Measurements from ENCODE around the gene BCAR1. TPM values are rescaled to one million over a fixed set of nuclear protein-coding genes. Genes with fewer than 3 reads are reported as not detected.

Gene BCAR1
- total and polyA plus RNA-seq, 3 donors from 2014 or later: 83.8 to 201 (median 139) TPM

DNA sequence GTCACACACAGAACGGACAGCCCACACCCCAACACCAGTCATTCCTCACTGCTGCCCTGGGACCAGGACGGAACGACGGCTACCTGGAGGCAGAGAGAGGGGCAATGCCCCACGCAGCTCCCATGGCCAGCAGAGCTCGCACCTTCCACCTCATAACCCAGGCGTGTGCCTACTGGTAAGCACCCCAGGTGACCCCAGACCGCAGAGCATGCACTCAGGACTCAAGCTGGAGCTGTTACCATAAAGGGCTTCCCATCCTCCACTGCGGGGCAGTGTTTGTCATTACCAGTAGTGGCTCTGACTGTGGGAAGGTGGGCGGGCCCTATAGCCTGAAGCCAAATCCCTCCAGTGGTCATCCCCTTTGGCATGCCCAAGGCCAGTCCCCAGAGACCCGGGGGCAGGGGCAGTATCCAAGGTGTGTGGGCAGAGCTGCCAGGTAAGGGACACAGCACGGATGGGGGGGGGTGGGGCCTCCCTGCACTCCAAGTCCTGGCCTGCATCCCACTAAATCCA lies 4.7 kb upstream of the BCAR1 start:
- peak overlapping the region; percentile 73 to 90 for H3K27ac ChIP-seq
- DNase-seq: no peak
- intact Hi-C loops (cut with DNase I; ENCODE audit: low total_unique reads): no loop called here
- no peaks in the 10 kb centered on the region for H3K9me3 ChIP-seq
- no peaks in the 10 kb centered on the region for H3K27me3 ChIP-seq
- 66 to 75% methylated on average over 7 to 12 of the region's 12 CpGs for WGBS, 2 donors
- TF ChIP-seq, protein P1, sequence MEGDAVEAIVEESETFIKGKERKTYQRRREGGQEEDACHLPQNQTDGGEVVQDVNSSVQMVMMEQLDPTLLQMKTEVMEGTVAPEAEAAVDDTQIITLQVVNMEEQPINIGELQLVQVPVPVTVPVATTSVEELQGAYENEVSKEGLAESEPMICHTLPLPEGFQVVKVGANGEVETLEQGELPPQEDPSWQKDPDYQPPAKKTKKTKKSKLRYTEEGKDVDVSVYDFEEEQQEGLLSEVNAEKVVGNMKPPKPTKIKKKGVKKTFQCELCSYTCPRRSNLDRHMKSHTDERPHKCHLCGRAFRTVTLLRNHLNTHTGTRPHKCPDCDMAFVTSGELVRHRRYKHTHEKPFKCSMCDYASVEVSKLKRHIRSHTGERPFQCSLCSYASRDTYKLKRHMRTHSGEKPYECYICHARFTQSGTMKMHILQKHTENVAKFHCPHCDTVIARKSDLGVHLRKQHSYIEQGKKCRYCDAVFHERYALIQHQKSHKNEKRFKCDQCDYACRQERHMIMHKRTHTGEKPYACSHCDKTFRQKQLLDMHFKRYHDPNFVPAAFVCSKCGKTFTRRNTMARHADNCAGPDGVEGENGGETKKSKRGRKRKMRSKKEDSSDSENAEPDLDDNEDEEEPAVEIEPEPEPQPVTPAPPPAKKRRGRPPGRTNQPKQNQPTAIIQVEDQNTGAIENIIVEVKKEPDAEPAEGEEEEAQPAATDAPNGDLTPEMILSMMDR (IDR thresholded peaks at IDR 0.05): no peak
- no peak for TF ChIP-seq POLR2A (IDR thresholded peaks at IDR 0.05)
- peaks cover 78% of the 10 kb centered on the region for H3K4me1 ChIP-seq
- no peak overlapping the region for H3K4me3 ChIP-seq
- H3K36me3 ChIP-seq (ENCODE audit: low read depth, missing control alignments): no peaks in the 10 kb centered on the region

- H3K27me3 ChIP-seq: no peaks in the 10 kb centered on the region
- TF ChIP-seq POLR2A (IDR thresholded peaks at IDR 0.05): no peak
- TF ChIP-seq, protein P1 (IDR thresholded peaks at IDR 0.05): no peak
- intact Hi-C loops (cut with DNase I; ENCODE audit: low total_unique reads): no loop called here
- H3K4me1 ChIP-seq: peaks cover 80% of the 10 kb centered on the region
- no peak for DNase-seq
- 66 to 80% methylated on average over 3 to 5 of the region's 5 CpGs for WGBS, 2 donors
- no peaks in the 10 kb centered on the region for H3K36me3 ChIP-seq (ENCODE audit: low read depth, missing control alignments)
- no peak overlapping the region for H3K4me3 ChIP-seq
- no peaks in the 10 kb centered on the region for H3K9me3 ChIP-seq
- peak overlapping the region; percentile 8 to 90 for H3K27ac ChIP-seq
Measured at GRCh38 chr16:75254359-75254837, 3.0 kb upstream of the BCAR1 start.

GRCh38 chr16:75252946-75253911 lies 1.8 kb upstream of the BCAR1 start:
- H3K4me3 ChIP-seq: no peak overlapping the region
- H3K27ac ChIP-seq: peak overlapping the region; percentile 72 to 90
- H3K27me3 ChIP-seq: no peaks in the 10 kb centered on the region
- TF ChIP-seq POLR2A (IDR thresholded peaks at IDR 0.05): no peak
- TF ChIP-seq, protein P1 (IDR thresholded peaks at IDR 0.05): no peak
- 37 to 44% methylated on average over 11 to 13 of the region's 15 CpGs for WGBS, 2 donors
- no peaks in the 10 kb centered on the region for H3K36me3 ChIP-seq (ENCODE audit: low read depth, missing control alignments)
- H3K4me1 ChIP-seq: peaks cover 84% of the 10 kb centered on the region
- intact Hi-C loops (cut with DNase I; ENCODE audit: low total_unique reads): no loop called here
- peak; percentile 75 for DNase-seq
- H3K9me3 ChIP-seq: no peaks in the 10 kb centered on the region

DNA sequence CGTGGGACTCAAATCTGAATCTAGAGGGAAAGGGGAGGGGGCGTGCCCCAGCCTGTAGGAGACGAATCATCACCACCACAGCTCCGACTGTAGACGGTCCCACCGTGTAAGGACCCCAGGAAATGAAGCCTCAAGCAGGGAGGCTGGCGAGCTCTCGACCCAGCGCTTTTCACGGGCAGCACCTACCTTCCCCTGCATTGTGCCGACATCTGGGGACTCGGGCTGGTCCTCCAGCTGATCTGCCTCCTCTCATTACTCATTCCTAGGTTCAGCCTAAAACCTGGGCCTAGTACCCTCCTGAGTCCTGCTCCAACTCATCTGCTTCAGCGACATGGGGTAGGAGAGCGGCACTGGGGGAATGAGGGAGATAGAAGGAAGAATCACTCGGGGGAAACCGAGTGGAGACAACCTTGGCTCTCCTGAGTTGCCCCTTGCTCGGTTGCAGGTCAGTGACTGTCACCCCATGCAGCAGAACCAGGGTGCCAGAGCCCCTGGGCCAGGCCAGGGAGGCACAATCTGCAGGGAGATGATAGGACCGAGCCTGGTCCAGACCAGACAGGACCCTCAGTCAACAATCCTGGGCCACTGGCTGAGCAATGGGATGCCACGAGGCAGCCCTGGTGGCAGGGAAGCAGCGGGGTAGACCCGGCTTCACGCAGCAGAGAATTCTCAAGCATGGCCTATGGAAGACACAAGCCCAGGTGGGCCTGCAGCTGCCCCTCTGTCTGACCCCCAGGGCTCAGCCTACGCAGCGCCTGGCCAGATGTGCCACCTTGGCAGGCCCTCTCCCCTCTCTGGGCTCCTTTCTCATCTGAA lies 833 bp upstream of the BCAR1 start:
- Histone ChIP-seq H3K27ac (peak overlapping the region; percentile 72 to 90), H3K36me3 (ENCODE audit: low read depth, missing control alignments) (no peaks in the 10 kb centered on the region), H3K27me3 (no peaks in the 10 kb centered on the region), H3K9me3 (no peaks in the 10 kb centered on the region), H3K4me1 (peaks cover 86% of the 10 kb centered on the region), H3K4me3 (peak overlapping the region; percentile 78 to 91)
- no peak for TF ChIP-seq POLR2A (IDR thresholded peaks at IDR 0.05)
- TF ChIP-seq, protein P1 (IDR thresholded peaks at IDR 0.05): no peak
- intact Hi-C loops (cut with DNase I; ENCODE audit: low total_unique reads): no loop called here
- 40 to 45% methylated on average over 13 to 24 of the region's 24 CpGs for WGBS, 2 donors
- DNase-seq: peak; percentile 14
